ENCODE data around the gene DOCK2.

DNA sequence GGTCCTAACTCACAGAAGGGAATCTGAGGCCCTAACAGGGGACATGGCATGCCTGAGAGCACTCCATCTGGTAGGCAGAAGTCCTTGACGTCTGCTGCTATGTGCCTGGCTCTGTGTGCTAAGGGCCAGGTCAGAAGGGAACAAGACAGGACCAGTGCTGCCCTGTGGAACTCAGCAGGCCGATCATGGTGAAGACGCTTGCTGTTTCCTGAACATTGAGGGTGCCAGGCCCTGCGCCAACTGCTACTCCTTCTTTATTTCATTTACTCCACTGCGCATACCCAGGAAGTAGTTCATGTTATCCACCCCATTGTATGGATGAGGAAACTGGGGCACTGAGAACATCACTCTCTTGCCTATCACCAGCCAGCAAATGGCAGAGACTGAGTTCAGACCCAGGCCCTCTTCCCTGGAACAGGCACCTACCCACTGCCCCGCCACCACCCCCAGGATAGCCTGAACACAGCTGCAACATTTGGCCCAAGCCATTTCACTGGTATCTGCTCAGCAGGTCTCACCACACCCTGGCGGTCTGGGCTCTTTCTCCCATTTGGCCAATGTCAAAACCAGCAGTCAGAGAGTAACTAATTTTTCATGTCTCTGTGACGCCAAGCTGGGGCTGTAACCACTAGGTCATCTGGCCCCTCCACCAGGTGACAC lies 443.8 kb downstream of the DOCK2 start:
- TF ChIP-seq CTCF (conservative IDR thresholded peaks at IDR 0.05; ENCODE audit: low read depth, low read length): no peak
- TF ChIP-seq EZH2phosphoT487 (IDR thresholded peaks at IDR 0.05; ENCODE audit: borderline replicate concordance, low read length): no peak

Measured in PC-3 (cell line).